ENCODE results near the gene NCEH1.
"Not testable (repeated sequence)": the region's sequence is repeated elsewhere in the genome, so short reads cannot be mapped to it uniquely, and the experiment has no call there.

The NCEH1 gene

GRCh38 chr3:172675441-172676193, 35.2 kb downstream of the NCEH1 start:
- DNase-seq = no peak

GRCh38 chr3:172673210-172673679, 37.6 kb downstream of the NCEH1 start:
- DNase-seq = peak; percentile 26

- no peak for DNase-seq
Observed at GRCh38 chr3:172669021-172669420, 41.8 kb downstream of the NCEH1 start.

- peak; percentile 64 for DNase-seq
Observed at GRCh38 chr3:172666873-172667694, 43.8 kb downstream of the NCEH1 start.

GRCh38 chr3:172666181-172666872, 44.5 kb downstream of the NCEH1 start:
- no peak for DNase-seq

- not testable (repeated sequence) for DNase-seq
Observed at GRCh38 chr3:172665510-172665909, 45.4 kb downstream of the NCEH1 start.

GRCh38 chr3:172660421-172660820, 50.4 kb downstream of the NCEH1 start:
- DNase-seq = not testable (repeated sequence)

- DNase-seq = no peak
Observed at GRCh38 chr3:172659246-172660002, 51.4 kb downstream of the NCEH1 start.

GRCh38 chr3:172658344-172659245, 52.3 kb downstream of the NCEH1 start:
- no peak for DNase-seq

GRCh38 chr3:172656602-172657001, 54.3 kb downstream of the NCEH1 start:
- no peak for DNase-seq

- DNase-seq = no peak
Observed at GRCh38 chr3:172655388-172655787, 55.5 kb downstream of the NCEH1 start.

- DNase-seq = no peak
Observed at GRCh38 chr3:172654470-172654869, 56.4 kb downstream of the NCEH1 start.

GRCh38 chr3:172653004-172653572, 57.8 kb downstream of the NCEH1 start:
- DNase-seq = no peak

- DNase-seq = no peak
Observed at GRCh38 chr3:172651936-172652625, 58.8 kb downstream of the NCEH1 start.

- no peak for DNase-seq
Observed at GRCh38 chr3:172649987-172650386, 60.9 kb downstream of the NCEH1 start.

GRCh38 chr3:172648747-172649146, 62.1 kb downstream of the NCEH1 start:
- DNase-seq = no peak

- DNase-seq = no peak
Observed at GRCh38 chr3:172647823-172648222, 63.0 kb downstream of the NCEH1 start.

- no peak for DNase-seq
Observed at GRCh38 chr3:172647080-172647479, 63.8 kb downstream of the NCEH1 start.

- no peak for DNase-seq
Observed at GRCh38 chr3:172646439-172647015, 64.3 kb downstream of the NCEH1 start.

- no peak for DNase-seq
Observed at GRCh38 chr3:172644258-172644657, 66.6 kb downstream of the NCEH1 start.

Data from activated CD8-positive, alpha-beta memory T cell treated with anti-CD3 and anti-CD28 coated beads, Interleukin-2, amount 50 U/mL, for 4 hours (primary cell).